K562 (cell line): ENCODE data around the gene FBXW9. TPM values are rescaled to one million over a fixed set of nuclear protein-coding genes. Genes with fewer than 3 reads are reported as not detected.

ENCODE experiments used
- BMI1 ChIP-seq: fragments of 150-350 bp; IDR thresholded peaks from 2 replicates; pipeline ENCODE4 v1.6.1; 2014; ENCODE audit warnings: low read length
- CREB1 ChIP-seq, 2 experiments: sonication (generic) in 1 of 2; formaldehyde crosslinking in 1 of 2; IDR thresholded peaks; 2 replicates each; pipeline versions ENCODE4 v1.6.1 to v1.8.0; 2012 to 2022; ENCODE audit warnings: inconsistent platforms in 1 of 2, mild to moderate bottlenecking in 1 of 2, missing genetic modification reagents in 1 of 2, moderate library complexity in 1 of 2
- CSDE1 ChIP-seq, 2 experiments: fragments of 450-650 bp; IDR thresholded peaks; 2 replicates each; pipeline ENCODE4 v1.6.1; 2016; ENCODE audit warnings: mild to moderate bottlenecking in 1 of 2
- ELF4 ChIP-seq: fragments of 450-650 bp; formaldehyde crosslinking; IDR thresholded peaks from 2 replicates; pipeline ENCODE4 v1.4.0; 2022; ENCODE audit warnings: missing genetic modification characterization
- ERF ChIP-seq: fragments of 450-650 bp; formaldehyde crosslinking; IDR thresholded peaks from 2 replicates; pipeline ENCODE4 v1.4.0; 2020; ENCODE audit warnings: mild to moderate bottlenecking, mixed read lengths
- FIP1L1 ChIP-seq: fragments of 200-400 bp; formaldehyde crosslinking; IDR thresholded peaks from 2 replicates; pipeline ENCODE4 v1.6.1; 2018; ENCODE audit warnings: mild to moderate bottlenecking, low read depth, low read length; ENCODE audit not compliant: poor library complexity, severe bottlenecking
- L3MBTL2 ChIP-seq: fragments of 450-650 bp; IDR thresholded peaks from 2 replicates; pipeline ENCODE4 v1.6.1; 2016; ENCODE audit warnings: mild to moderate bottlenecking, moderate library complexity
- MAX ChIP-seq: sonication (generic); formaldehyde crosslinking; IDR thresholded peaks from 2 replicates; pipeline ENCODE4 v1.9.0; 2022; ENCODE audit warnings: mild to moderate bottlenecking, missing genetic modification reagents
- PBX2 ChIP-seq, 2 experiments: IDR thresholded peaks in 1 of 2; conservative IDR thresholded peaks in 1 of 2; 2 replicates each; pipeline ENCODE4 v1.6.1; 2016; ENCODE audit warnings: low read depth in 2 of 2, mild to moderate bottlenecking in 1 of 2, missing compliant biosample characterization in 1 of 2, missing genetic modification characterization in 1 of 2, moderate library complexity in 1 of 2
- PHF20 ChIP-seq: fragments of 450-650 bp; IDR thresholded peaks from 2 replicates; pipeline ENCODE4 v1.6.1; 2018; ENCODE audit not compliant: partially characterized antibody
- POLR2A ChIP-seq: fragments of 450-650 bp; conservative IDR thresholded peaks from 2 replicates; pipeline ENCODE4 v1.6.1; 2016
- RBFOX2 ChIP-seq: fragments of 200-400 bp; formaldehyde crosslinking; IDR thresholded peaks from 2 replicates; pipeline ENCODE4 v1.6.1; 2017; ENCODE audit warnings: low read depth, mild to moderate bottlenecking, low read length, moderate library complexity
- RHOXF2B ChIP-seq: fragments of 250-450 bp; sonication (Bioruptor Pico); conservative IDR thresholded peaks from 2 replicates; pipeline ENCODE4 v1.5.1; 2021
- RUNX1 ChIP-seq: sonication (generic); IDR thresholded peaks from 2 replicates; pipeline ENCODE4 v1.6.1; 2016; ENCODE audit warnings: antibody characterized with exemption, low read depth
- TCF7L2 ChIP-seq: fragments of 150-350 bp; IDR thresholded peaks from 2 replicates; pipeline ENCODE4 v1.6.1; 2016; ENCODE audit warnings: low read depth, mild to moderate bottlenecking, low read length, moderate library complexity
- TRIM28 ChIP-seq: fragments of 450-650 bp; IDR thresholded peaks from 2 replicates; pipeline ENCODE4 v1.6.1; 2017
- ZKSCAN1 ChIP-seq: fragments of 150-350 bp; IDR thresholded peaks from 2 replicates; pipeline ENCODE4 v1.6.1; 2016; ENCODE audit warnings: low read depth, low read length
- ZNF133 ChIP-seq: fragments of 250-450 bp; sonication (Bioruptor Pico); IDR thresholded peaks from 2 replicates; pipeline ENCODE4 v1.4.0; 2020; ENCODE audit warnings: mild to moderate bottlenecking
- ZNF140 ChIP-seq: fragments of 250-450 bp; sonication (Bioruptor Pico); IDR thresholded peaks from 2 replicates; pipeline ENCODE4 v1.8.0; 2021; ENCODE audit warnings: moderate library complexity, mild to moderate bottlenecking, inconsistent platforms
- ZNF184 ChIP-seq: sonication (generic); formaldehyde crosslinking; IDR thresholded peaks from 2 replicates; pipeline ENCODE4 v1.5.0; 2020; ENCODE audit warnings: missing genetic modification reagents
- ZNF212 ChIP-seq: fragments of 450-650 bp; formaldehyde crosslinking; IDR thresholded peaks from 2 replicates; pipeline ENCODE4 v1.4.0; 2020; ENCODE audit warnings: mild to moderate bottlenecking
- ZNF511 ChIP-seq: sonication (generic); formaldehyde crosslinking; IDR thresholded peaks from 2 replicates; pipeline ENCODE4 v1.8.0; 2022; ENCODE audit warnings: mild to moderate bottlenecking, missing genetic modification reagents
- polyA plus RNA-seq, 8 experiments: library from polyadenylated mRNA; depleted of rRNA in 4 of 8; stranded (reverse) in 5 of 8; unstranded in 3 of 8; fragments of >200 nt; fragmentation: Nextera tagmentation in 2 of 8; fragmentation: Illumina TruSeq in 1 of 8; extraction: Ambion mirVana in 2 of 8; extraction: Trizol in 1 of 8; gene quantifications; 2 replicates each; pipeline versions ENCODE4 v1.2.1 to v1.2.3, GENCODE V29; 2011 to 2014; ENCODE audit warnings: inconsistent platforms in 1 of 8, missing spikeins in 1 of 8
- total RNA-seq, 7 experiments: library from RNA; depleted of rRNA in 6 of 7; stranded (reverse); fragments of >200 nt in 6 of 7; fragmentation: Illumina TruSeq in 2 of 7; extraction: Trizol in 2 of 7; gene quantifications; 2 replicates each; pipeline versions ENCODE4 v1.2.1 to v1.2.3, GENCODE V29; 2011 to 2021; ENCODE audit warnings: low replicate concordance in 1 of 7
- TF ChIP-seq, protein P1 (sequence below): fragments of 450-650 bp; formaldehyde crosslinking; conservative IDR thresholded peaks from 2 replicates; pipeline ENCODE4 v1.4.0; 2022; ENCODE audit warnings: mild to moderate bottlenecking, missing genetic modification characterization

The FBXW9 gene
- total and polyA plus RNA-seq, 9 of the 15 experiments (the other 6 are each of a cell fraction or from before 2014, with no cell fraction given) = 0.23 to 21.7 (median 6.2) TPM

DNA sequence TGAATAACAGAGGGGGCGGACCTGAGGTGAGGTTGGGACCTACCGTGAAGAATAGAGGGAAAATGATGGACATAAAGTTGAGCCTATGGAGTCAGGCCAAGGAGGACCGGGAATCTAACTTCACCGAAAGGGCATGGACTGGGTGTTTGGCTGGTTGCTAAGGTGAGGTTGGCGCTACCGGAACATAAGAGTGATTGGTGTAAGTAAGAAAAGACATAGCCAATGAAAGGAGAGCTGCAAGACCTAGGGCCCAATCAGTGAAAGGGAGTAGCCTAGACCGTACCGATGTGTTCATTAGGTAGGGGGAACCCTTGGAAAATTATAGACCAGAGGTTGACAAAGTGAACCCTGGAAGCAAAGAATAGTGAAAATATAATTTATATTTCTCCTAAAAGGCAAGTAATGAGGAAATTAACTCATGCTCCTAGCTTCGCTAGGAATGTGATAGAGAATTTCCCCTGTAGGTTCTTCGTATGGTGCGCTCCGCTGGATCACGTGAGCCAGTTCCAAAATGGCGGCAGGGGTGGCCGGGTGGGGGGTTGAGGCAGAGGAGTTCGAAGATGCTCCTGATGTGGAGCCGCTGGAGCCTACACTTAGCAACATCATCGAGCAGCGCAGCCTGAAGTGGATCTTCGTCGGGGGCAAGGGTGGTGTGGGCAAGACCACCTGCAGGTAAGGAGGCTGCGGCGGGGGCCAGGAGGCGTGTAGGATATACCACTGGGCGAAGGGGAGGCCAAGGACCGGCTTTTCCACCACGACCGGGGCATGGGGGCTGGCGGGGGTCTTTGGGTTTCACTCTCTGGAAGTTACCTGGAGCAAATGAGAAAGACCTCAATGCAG is 40.8 kb upstream of the FBXW9 start, which contains the start of gene GET3 (continued):
- no peak for TF ChIP-seq ZNF184 (CRISPR knock-in tag)
- no peak for TF ChIP-seq ZNF140
- TF ChIP-seq BMI1 = peak; percentile 87
- TF ChIP-seq ZNF511 (CRISPR knock-in tag) = peak; percentile 49; the same call in 1 of the 2 replicates
- 0 out of 4 replicates have a peak, but pooled peaks of 1 of the 2 experiments have one; percentile 40 for TF ChIP-seq CSDE1 (IDR thresholded peaks at IDR 0.05)
- TF ChIP-seq PHF20 = peak; percentile 99
- peak; percentile 62 for TF ChIP-seq L3MBTL2
- no peak for TF ChIP-seq CREB1 (IDR thresholded peaks at IDR 0.05)
- no peak for TF ChIP-seq CREB1 (CRISPR knock-in tag; IDR thresholded peaks at IDR 0.05)
- TF ChIP-seq MAX (CRISPR knock-in tag) = 0 out of 2 replicates have a peak, but pooled peaks have one; percentile 36
- no peak for TF ChIP-seq FIP1L1
- no peak for TF ChIP-seq ZNF212
- TF ChIP-seq ELF4 = 0 out of 2 replicates have a peak, but pooled peaks have one; percentile 18
- peak; percentile 52; the same call in 1 of the 2 replicates for TF ChIP-seq PBX2 (CRISPR knock-in tag; IDR thresholded peaks at IDR 0.05; ENCODE audit: low read depth)
- peak; percentile 96 for TF ChIP-seq PBX2 (tag; conservative IDR thresholded peaks at IDR 0.05; ENCODE audit: low read depth)
- TF ChIP-seq ERF (CRISPR knock-in tag) = peak; percentile 19; the same call in 1 of the 2 replicates
- TF ChIP-seq TRIM28 = peak; percentile 53; the same call in 1 of the 2 replicates
- TF ChIP-seq POLR2A = peak; percentile 85
- TF ChIP-seq RBFOX2 = peak; percentile 83
- TF ChIP-seq RUNX1 = no peak
- no peak for TF ChIP-seq ZNF133
- TF ChIP-seq, protein P1, sequence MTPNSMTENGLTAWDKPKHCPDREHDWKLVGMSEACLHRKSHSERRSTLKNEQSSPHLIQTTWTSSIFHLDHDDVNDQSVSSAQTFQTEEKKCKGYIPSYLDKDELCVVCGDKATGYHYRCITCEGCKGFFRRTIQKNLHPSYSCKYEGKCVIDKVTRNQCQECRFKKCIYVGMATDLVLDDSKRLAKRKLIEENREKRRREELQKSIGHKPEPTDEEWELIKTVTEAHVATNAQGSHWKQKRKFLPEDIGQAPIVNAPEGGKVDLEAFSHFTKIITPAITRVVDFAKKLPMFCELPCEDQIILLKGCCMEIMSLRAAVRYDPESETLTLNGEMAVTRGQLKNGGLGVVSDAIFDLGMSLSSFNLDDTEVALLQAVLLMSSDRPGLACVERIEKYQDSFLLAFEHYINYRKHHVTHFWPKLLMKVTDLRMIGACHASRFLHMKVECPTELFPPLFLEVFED = peak; percentile 72; the same call in 1 of the 2 replicates
- peak; percentile 94 for TF ChIP-seq TCF7L2
- no peak for TF ChIP-seq RHOXF2B (CRISPR knock-in tag)
- no peak for TF ChIP-seq ZKSCAN1
